Suprapubic skin (tissue), 4 donors: ENCODE data around the gene MCL1.

Experiments
- CTCF ChIP-seq, 2 donors: fragments of 200-600 bp in 1 of 2; fragments of 450-650 bp in 1 of 2; sonication (generic) in 1 of 2; IDR thresholded peaks; one replicate each; pipeline ENCODE4 v1.5.1; 2016 to 2019; ENCODE audit warnings: antibody characterized with exemption in 2 of 2, mild to moderate bottlenecking in 1 of 2, moderate library complexity in 1 of 2
- POLR2A ChIP-seq, 2 donors: fragments of 450-650 bp; IDR thresholded peaks; one replicate each; pipeline ENCODE4 v1.6.1; 2017; ENCODE audit warnings: antibody characterized with exemption in 2 of 2, mild to moderate bottlenecking in 2 of 2, moderate library complexity in 2 of 2
- POLR2AphosphoS5 ChIP-seq, 3 donors: sonication (generic); formaldehyde crosslinking; IDR thresholded peaks; one replicate each; pipeline ENCODE4 v1.6.1; 2017; ENCODE audit warnings: antibody characterized with exemption in 3 of 3

- TF ChIP-seq POLR2AphosphoS5 (IDR thresholded peaks at IDR 0.05) (peak; percentile 86 to 99 (median 92)), CTCF (IDR thresholded peaks at IDR 0.05) (no peak), POLR2A (IDR thresholded peaks at IDR 0.05) (peak in 1 of 2 donors; percentile 37)
Observed at GRCh38 chr1:150561974-150562445, 17.4 kb downstream of the MCL1 start.
